ENCODE data around the gene TRAPPC6A.
A peak's percentile ranks its signal among the peaks of the same experiment; 100 is the strongest.

TRAPPC6A gene

GRCh38 chr19:45161738-45162607, 16.1 kb downstream of the TRAPPC6A start:
- DNase-seq, result peak in 1 of 2 experiments; percentile 45

- no peak for DNase-seq
These were observed 16.9 kb downstream of the TRAPPC6A start, which contains the start of gene NKPD1 for GRCh38 chr19:45160870-45161737. NKPD1 (minus strand) TSS chr19:45160982; CDS start chr19:45160150, 832 bp downstream.

- DNase-seq, result no peak
These were observed 18.1 kb downstream of the TRAPPC6A start for GRCh38 chr19:45159971-45160324.

- DNase-seq, result no peak
These were observed 18.6 kb downstream of the TRAPPC6A start for GRCh38 chr19:45159210-45159970.

GRCh38 chr19:45158503-45159209, 19.4 kb downstream of the TRAPPC6A start:
- DNase-seq, result no peak

GRCh38 chr19:45156751-45157150, 21.3 kb downstream of the TRAPPC6A start:
- no peak for DNase-seq

GRCh38 chr19:45156011-45156630, 21.9 kb downstream of the TRAPPC6A start:
- no peak for DNase-seq

GRCh38 chr19:45154064-45154827, 23.8 kb downstream of the TRAPPC6A start:
- DNase-seq, result no peak

- DNase-seq, result no peak
These were observed 24.5 kb downstream of the TRAPPC6A start for GRCh38 chr19:45153339-45154063.

GRCh38 chr19:45152504-45153338, 25.3 kb downstream of the TRAPPC6A start:
- no peak for DNase-seq

GRCh38 chr19:45151821-45152503, 26.1 kb downstream of the TRAPPC6A start:
- no peak for DNase-seq

GRCh38 chr19:45151320-45151719, 26.7 kb downstream of the TRAPPC6A start:
- no peak for DNase-seq

- DNase-seq, result no peak
These were observed 27.2 kb downstream of the TRAPPC6A start for GRCh38 chr19:45150751-45151281.

- DNase-seq, result no peak
These were observed 27.9 kb downstream of the TRAPPC6A start for GRCh38 chr19:45150180-45150579.

- DNase-seq, result no peak
These were observed 28.9 kb downstream of the TRAPPC6A start for GRCh38 chr19:45149129-45149528.

GRCh38 chr19:45147835-45148676, 30.0 kb downstream of the TRAPPC6A start:
- no peak for DNase-seq

GRCh38 chr19:45146741-45147205, 31.3 kb downstream of the TRAPPC6A start:
- DNase-seq, result no peak
